HEK293 (cell line): ENCODE data around the gene TMEM150B.

Source experiments
- CTCF ChIA-PET: fragments of 350-600 bp; formaldehyde crosslinking; extraction: SDS; loops from one replicate; lab custom pipeline; 2021; ENCODE audit warnings: antibody characterized with exemption; lab: Yijun Ruan, JAX
- POLR2A ChIA-PET: fragments of 300-600 bp; formaldehyde crosslinking; extraction: SDS; loops from one replicate; lab custom pipeline; 2020; ENCODE audit warnings: antibody characterized with exemption, inconsistent platforms; lab: Yijun Ruan, JAX
- H3K27ac ChIP-seq: fragments of 200-500 bp; sonication (Bioruptor generic); 2 replicates; pipeline ENCODE4 v1.5.1; 2014; ENCODE audit warnings: low read depth, low read length, control low read depth, inconsistent platforms; ENCODE audit errors: extremely low read depth
- H3K36me3 ChIP-seq, 2 experiments: fragments of 200-500 bp in 1 of 2; sonication (Bioruptor generic) in 1 of 2; 1 replicate in 1 of 2; 2 replicates in 1 of 2; pipeline ENCODE4 v1.5.1; 2014 to 2017; ENCODE audit warnings: inconsistent platforms in 2 of 2, low read length in 2 of 2; ENCODE audit not compliant: control insufficient read depth in 2 of 2, insufficient read depth in 1 of 2
- H3K4me1 ChIP-seq: fragments of 200-500 bp; sonication (Bioruptor generic); 2 replicates; pipeline ENCODE4 v1.5.1; 2014; ENCODE audit warnings: mild to moderate bottlenecking, low read length, inconsistent platforms; ENCODE audit not compliant: control insufficient read depth, insufficient read depth
- H3K4me3 ChIP-seq: 2 replicates; pipeline ENCODE4 v1.5.1; 2011; ENCODE audit warnings: low read depth, mild to moderate bottlenecking, control low read depth, low read length, moderate library complexity
- H3K9me3 ChIP-seq: fragments of 200-500 bp; sonication (Bioruptor generic); 2 replicates; pipeline ENCODE4 v1.5.1; 2014; ENCODE audit warnings: low read depth, low read length, inconsistent platforms; ENCODE audit not compliant: control insufficient read depth, insufficient read depth
- CTCF ChIP-seq: fragments of 450-650 bp; formaldehyde crosslinking; IDR thresholded peaks from 2 replicates; pipeline ENCODE4 v1.5.1; 2016; ENCODE audit warnings: missing biosample characterization, missing genetic modification characterization
- EGR2 ChIP-seq: fragments of 450-650 bp; formaldehyde crosslinking; IDR thresholded peaks from 2 replicates; pipeline ENCODE4 v1.5.1; 2016; ENCODE audit warnings: low read depth, missing biosample characterization, missing genetic modification characterization
- GLIS1 ChIP-seq: fragments of 450-650 bp; formaldehyde crosslinking; IDR thresholded peaks from 2 replicates; pipeline ENCODE4 v1.5.1; 2016; ENCODE audit warnings: missing biosample characterization, missing genetic modification characterization
- GLIS2 ChIP-seq: fragments of 450-650 bp; formaldehyde crosslinking; IDR thresholded peaks from 2 replicates; pipeline ENCODE4 v1.5.1; 2016; ENCODE audit warnings: missing biosample characterization, missing genetic modification characterization
- KLF9 ChIP-seq: fragments of 450-650 bp; formaldehyde crosslinking; IDR thresholded peaks from 2 replicates; pipeline ENCODE4 v1.5.1; 2016; ENCODE audit warnings: missing biosample characterization, missing genetic modification characterization, low read depth
- MZF1 ChIP-seq: fragments of 450-650 bp; formaldehyde crosslinking; IDR thresholded peaks from 2 replicates; pipeline ENCODE4 v1.5.1; 2017; ENCODE audit warnings: missing biosample characterization, missing genetic modification characterization, borderline replicate concordance
- PATZ1 ChIP-seq: fragments of 450-650 bp; formaldehyde crosslinking; IDR thresholded peaks from 2 replicates; pipeline ENCODE4 v1.5.1; 2016; ENCODE audit warnings: missing biosample characterization, missing genetic modification characterization
- TSHZ1 ChIP-seq: fragments of 450-650 bp; formaldehyde crosslinking; IDR thresholded peaks from 2 replicates; pipeline ENCODE4 v1.5.1; 2016; ENCODE audit warnings: missing biosample characterization, missing genetic modification characterization, borderline replicate concordance
- ZFP41 ChIP-seq: fragments of 450-650 bp; formaldehyde crosslinking; IDR thresholded peaks from 2 replicates; pipeline ENCODE4 v1.5.1; 2016; ENCODE audit warnings: missing biosample characterization, missing genetic modification characterization, borderline replicate concordance
- ZIC2 ChIP-seq: fragments of 450-650 bp; formaldehyde crosslinking; IDR thresholded peaks from 2 replicates; pipeline ENCODE4 v1.5.1; 2016; ENCODE audit warnings: missing biosample characterization, missing genetic modification characterization
- ZNF140 ChIP-seq: fragments of 450-650 bp; formaldehyde crosslinking; IDR thresholded peaks from 2 replicates; pipeline ENCODE4 v1.5.1; 2016; ENCODE audit warnings: missing biosample characterization, missing genetic modification characterization
- ZNF146 ChIP-seq: fragments of 450-650 bp; formaldehyde crosslinking; IDR thresholded peaks from 2 replicates; pipeline ENCODE4 v1.5.1; 2016; ENCODE audit warnings: missing biosample characterization, missing genetic modification characterization
- ZNF2 ChIP-seq: fragments of 450-650 bp; formaldehyde crosslinking; IDR thresholded peaks from 2 replicates; pipeline ENCODE4 v1.5.1; 2016; ENCODE audit warnings: missing biosample characterization, missing genetic modification characterization
- ZNF221 ChIP-seq: fragments of 450-650 bp; formaldehyde crosslinking; IDR thresholded peaks from 2 replicates; pipeline ENCODE4 v1.5.1; 2017; ENCODE audit warnings: missing biosample characterization, missing genetic modification characterization, borderline replicate concordance
- ZNF366 ChIP-seq: fragments of 450-650 bp; formaldehyde crosslinking; conservative IDR thresholded peaks from 2 replicates; pipeline ENCODE4 v1.5.1; 2016; ENCODE audit warnings: missing biosample characterization, missing genetic modification characterization
- ZNF521 ChIP-seq: fragments of 450-650 bp; formaldehyde crosslinking; IDR thresholded peaks from 2 replicates; pipeline ENCODE4 v1.5.1; 2017; ENCODE audit warnings: missing biosample characterization, mild to moderate bottlenecking, missing genetic modification characterization
- ZNF544 ChIP-seq: fragments of 450-650 bp; formaldehyde crosslinking; IDR thresholded peaks from 2 replicates; pipeline ENCODE4 v1.5.0; 2017; ENCODE audit warnings: missing biosample characterization, missing genetic modification characterization
- ZNF580 ChIP-seq: fragments of 450-650 bp; formaldehyde crosslinking; IDR thresholded peaks from 2 replicates; pipeline ENCODE4 v1.5.1; 2016; ENCODE audit warnings: missing biosample characterization, missing genetic modification characterization
- ZNF610 ChIP-seq: fragments of 450-650 bp; formaldehyde crosslinking; IDR thresholded peaks from 2 replicates; pipeline ENCODE4 v1.5.1; 2016; ENCODE audit warnings: missing biosample characterization, missing genetic modification characterization, borderline replicate concordance
- ZNF658 ChIP-seq: fragments of 450-650 bp; formaldehyde crosslinking; IDR thresholded peaks from 2 replicates; pipeline ENCODE4; 2016; ENCODE audit warnings: missing biosample characterization, missing genetic modification characterization
- ZNF76 ChIP-seq: fragments of 450-650 bp; formaldehyde crosslinking; IDR thresholded peaks from 2 replicates; pipeline ENCODE4; 2016; ENCODE audit warnings: low read depth, missing biosample characterization, missing genetic modification characterization, borderline replicate concordance
- TF ChIP-seq, protein P1 (sequence below): fragments of 450-650 bp; formaldehyde crosslinking; IDR thresholded peaks from 2 replicates; pipeline ENCODE4 v1.5.1; 2016; ENCODE audit warnings: missing biosample characterization, missing genetic modification characterization
- TF ChIP-seq, protein P2 (sequence below): fragments of 450-650 bp; formaldehyde crosslinking; IDR thresholded peaks from 2 replicates; pipeline ENCODE4 v1.5.1; 2016; ENCODE audit warnings: missing biosample characterization, missing genetic modification characterization

Gene TMEM150B

GRCh38 chr19:55348317-55349034 is 23.3 kb upstream of the TMEM150B start (continued):
- TF ChIP-seq PATZ1 = peak; percentile 11; the same call in 1 of the 2 replicates

DNA sequence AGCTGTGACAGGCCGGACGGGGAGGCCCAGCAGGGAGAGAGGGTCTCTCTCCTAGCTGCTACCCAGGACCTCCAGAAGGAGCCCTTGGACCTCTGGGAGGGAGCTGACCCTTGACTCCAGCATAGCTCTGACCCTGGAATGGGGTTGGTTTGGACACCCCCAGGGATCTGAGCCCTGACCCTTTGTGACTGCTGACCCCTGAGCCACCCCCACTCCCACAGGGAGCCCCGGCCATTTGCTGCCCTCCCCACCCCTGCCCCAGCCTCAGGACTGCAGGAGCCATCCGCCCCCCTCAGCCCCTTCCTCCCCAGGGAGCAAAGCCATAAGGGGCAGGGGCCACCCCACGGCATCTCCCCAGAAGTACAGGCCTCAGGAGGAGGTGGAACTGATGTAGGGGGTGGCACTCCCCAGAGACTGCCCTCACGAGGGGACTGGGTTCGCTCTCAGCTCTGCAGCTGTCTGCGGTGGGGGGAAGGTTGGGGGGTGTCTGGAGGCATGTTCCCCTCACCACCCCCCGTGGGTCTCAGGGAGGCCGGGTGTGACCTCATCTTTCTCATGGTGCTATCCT is 22.4 kb upstream of the TMEM150B start:
- ChIA-PET CTCF (interaction anchor here (1.9 to 3.8 kb wide), 2 partner anchors 9 to 46 kb away, joined by 6 to 22 read pairs; no protein-coding TSS in a partner anchor), POLR2A (interaction anchor here (0.6 to 7.7 kb wide), 7 partner anchors 9 to 88 kb away, joined by 3 to 95 read pairs (median 4); partner anchors contain the start of genes KMT5C, PPP6R1 and RPL28)
- Histone ChIP-seq H3K4me3 (no peak overlapping the region), H3K27ac (no peak overlapping the region), H3K9me3 (no peaks in the 10 kb centered on the region), H3K4me1 (0 out of 2 replicates have a peak, but pooled peaks cover 3% of the 10 kb centered on the region), H3K36me3 (peaks cover 2 to 47% of the 10 kb centered on the region in 2 experiments)
- TF ChIP-seq KLF9 (tag by site-specific recombination) (no peak), TSHZ1 (tag by site-specific recombination) (no peak), MZF1 (tag by site-specific recombination) (no peak), ZNF366 (tag by site-specific recombination) (no peak), ZNF521 (no peak), ZNF221 (no peak), ZNF580 (tag by site-specific recombination) (no peak), ZNF140 (no peak), ZNF610 (tag by site-specific recombination) (no peak), ZNF544 (tag by site-specific recombination) (no peak), EGR2 (tag by site-specific recombination) (no peak), ZFP41 (tag by site-specific recombination) (no peak), ZNF146 (tag by site-specific recombination) (no peak), ZNF658 (tag by site-specific recombination) (no peak), GLIS2 (tag by site-specific recombination) (peak; percentile 68), ZIC2 (tag by site-specific recombination) (peak; percentile 67), ZNF76 (tag by site-specific recombination) (no peak), GLIS1 (tag by site-specific recombination) (peak; percentile 98), CTCF (tag by site-specific recombination) (no peak), ZNF2 (tag by site-specific recombination) (no peak)
- TF ChIP-seq, protein P1, sequence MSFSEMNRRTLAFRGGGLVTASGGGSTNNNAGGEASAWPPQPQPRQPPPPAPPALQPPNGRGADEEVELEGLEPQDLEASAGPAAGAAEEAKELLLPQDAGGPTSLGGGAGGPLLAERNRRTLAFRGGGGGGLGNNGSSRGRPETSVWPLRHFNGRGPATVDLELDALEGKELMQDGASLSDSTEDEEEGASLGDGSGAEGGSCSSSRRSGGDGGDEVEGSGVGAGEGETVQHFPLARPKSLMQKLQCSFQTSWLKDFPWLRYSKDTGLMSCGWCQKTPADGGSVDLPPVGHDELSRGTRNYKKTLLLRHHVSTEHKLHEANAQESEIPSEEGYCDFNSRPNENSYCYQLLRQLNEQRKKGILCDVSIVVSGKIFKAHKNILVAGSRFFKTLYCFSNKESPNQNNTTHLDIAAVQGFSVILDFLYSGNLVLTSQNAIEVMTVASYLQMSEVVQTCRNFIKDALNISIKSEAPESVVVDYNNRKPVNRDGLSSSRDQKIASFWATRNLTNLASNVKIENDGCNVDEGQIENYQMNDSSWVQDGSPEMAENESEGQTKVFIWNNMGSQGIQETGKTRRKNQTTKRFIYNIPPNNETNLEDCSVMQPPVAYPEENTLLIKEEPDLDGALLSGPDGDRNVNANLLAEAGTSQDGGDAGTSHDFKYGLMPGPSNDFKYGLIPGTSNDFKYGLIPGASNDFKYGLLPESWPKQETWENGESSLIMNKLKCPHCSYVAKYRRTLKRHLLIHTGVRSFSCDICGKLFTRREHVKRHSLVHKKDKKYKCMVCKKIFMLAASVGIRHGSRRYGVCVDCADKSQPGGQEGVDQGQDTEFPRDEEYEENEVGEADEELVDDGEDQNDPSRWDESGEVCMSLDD (tag by site-specific recombination) = no peak
- TF ChIP-seq, protein P2, sequence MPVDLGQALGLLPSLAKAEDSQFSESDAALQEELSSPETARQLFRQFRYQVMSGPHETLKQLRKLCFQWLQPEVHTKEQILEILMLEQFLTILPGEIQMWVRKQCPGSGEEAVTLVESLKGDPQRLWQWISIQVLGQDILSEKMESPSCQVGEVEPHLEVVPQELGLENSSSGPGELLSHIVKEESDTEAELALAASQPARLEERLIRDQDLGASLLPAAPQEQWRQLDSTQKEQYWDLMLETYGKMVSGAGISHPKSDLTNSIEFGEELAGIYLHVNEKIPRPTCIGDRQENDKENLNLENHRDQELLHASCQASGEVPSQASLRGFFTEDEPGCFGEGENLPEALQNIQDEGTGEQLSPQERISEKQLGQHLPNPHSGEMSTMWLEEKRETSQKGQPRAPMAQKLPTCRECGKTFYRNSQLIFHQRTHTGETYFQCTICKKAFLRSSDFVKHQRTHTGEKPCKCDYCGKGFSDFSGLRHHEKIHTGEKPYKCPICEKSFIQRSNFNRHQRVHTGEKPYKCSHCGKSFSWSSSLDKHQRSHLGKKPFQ (tag by site-specific recombination) = no peak
